Measurements from ENCODE around the gene TRIO. TPM values are rescaled to one million over a fixed set of nuclear protein-coding genes. Genes with fewer than 3 reads are reported as not detected.

Gene TRIO
- total RNA-seq, 1 experiment from 2014 or later, result 68.4 TPM

DNA sequence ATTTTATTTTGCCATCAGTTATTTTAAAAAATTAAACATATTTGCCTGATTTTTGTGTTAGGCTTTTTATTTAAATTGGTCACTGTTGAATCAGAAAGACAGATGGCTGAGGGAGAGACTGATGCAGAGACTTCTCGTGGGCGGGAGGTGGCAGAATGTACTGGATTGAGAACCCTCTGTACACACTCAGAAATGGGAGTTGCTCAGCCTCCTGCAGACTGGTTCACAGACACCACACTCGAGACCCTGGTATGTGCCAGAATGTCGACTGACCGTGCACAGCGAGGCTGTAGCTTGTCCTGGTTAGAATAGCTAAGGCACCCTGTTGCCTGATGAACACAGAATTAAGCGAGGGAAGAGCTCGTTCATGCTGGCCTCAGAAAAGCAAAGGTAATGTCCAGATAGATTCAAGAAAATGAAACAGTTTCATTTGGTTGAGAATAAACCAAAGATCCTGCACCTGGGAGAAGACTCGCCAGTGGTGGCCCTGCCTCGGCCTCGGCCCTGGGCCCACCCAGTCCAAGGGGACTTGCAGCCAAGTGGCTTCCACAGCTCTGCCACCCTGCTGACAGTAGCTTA, 367.1 kb downstream of the TRIO start:
- POLR2A ChIA-PET, result no interaction called here
- ATAC-seq, result no peak
- DNase-seq (ENCODE audit: low read depth, low spot score), result no peak
- intact Hi-C loops (cut with micrococcal nuclease), result no loop called here
- Histone ChIP-seq H3K9me3 (ENCODE audit: control insufficient read depth in 1 of 2, insufficient read depth in 1 of 2, low read depth in 1 of 2, low read length in 2 of 2) (no peaks in the 10 kb centered on the region), H3K27ac (ENCODE audit: low read depth, low read length) (no peak overlapping the region), H2AFZ (ENCODE audit: low read depth, low read length, poor library complexity, severe bottlenecking) (no peak overlapping the region), H3K4me2 (ENCODE audit: low read length) (no peak overlapping the region), H4K20me1 (ENCODE audit: insufficient read depth) (no peaks in the 10 kb centered on the region), H3K9me2 (ENCODE audit: insufficient read depth) (no peaks in the 10 kb centered on the region), H3K4me3 (replicated peaks in 1 of 2; ENCODE audit: low read depth in 1 of 2, low read length in 2 of 2) (no peak overlapping the region), H3K9ac (ENCODE audit: low read length) (no peak overlapping the region), H3K36me3 (ENCODE audit: control insufficient read depth in 1 of 2, insufficient read depth in 2 of 2, low read length in 2 of 2) (peaks cover 0 to 4% of the 10 kb centered on the region in 2 experiments; a peak in 3 of 4 replicates), H3K4me1 (ENCODE audit: control insufficient read depth in 1 of 2, insufficient read depth in 2 of 2, low read length in 2 of 2) (no peaks in the 10 kb centered on the region), H3K27me3 (ENCODE audit: insufficient read depth, low read length) (no peaks in the 10 kb centered on the region), H3K79me2 (ENCODE audit: insufficient read depth, low read length) (no peaks in the 10 kb centered on the region)
- RAD21 ChIA-PET (ENCODE audit: low non-redundant PET in 1 of 2, low total read pairs in 2 of 2, uncharacterized antibody in 2 of 2, unreplicated experiment in 2 of 2), result no interaction called here
- CTCF ChIA-PET, result no interaction called here
- BruUV-seq (replicated peaks), result no TSS peak
- no peak for TF ChIP-seq CBX3 (IDR thresholded peaks at IDR 0.05; ENCODE audit: low read depth)
- no peak for TF ChIP-seq YY1 (IDR thresholded peaks at IDR 0.05; ENCODE audit: extremely low read depth, insufficient replicate concordance, low read depth, low read length)
- TF ChIP-seq POLR2A (IDR thresholded peaks at IDR 0.05; ENCODE audit: borderline replicate concordance, extremely low read depth, insufficient read depth, insufficient read length), result no peak
- TF ChIP-seq EGR1 (IDR thresholded peaks at IDR 0.05; ENCODE audit: low read depth), result no peak
- no peak for TF ChIP-seq ZFX (IDR thresholded peaks at IDR 0.05)
- TF ChIP-seq, protein P1, sequence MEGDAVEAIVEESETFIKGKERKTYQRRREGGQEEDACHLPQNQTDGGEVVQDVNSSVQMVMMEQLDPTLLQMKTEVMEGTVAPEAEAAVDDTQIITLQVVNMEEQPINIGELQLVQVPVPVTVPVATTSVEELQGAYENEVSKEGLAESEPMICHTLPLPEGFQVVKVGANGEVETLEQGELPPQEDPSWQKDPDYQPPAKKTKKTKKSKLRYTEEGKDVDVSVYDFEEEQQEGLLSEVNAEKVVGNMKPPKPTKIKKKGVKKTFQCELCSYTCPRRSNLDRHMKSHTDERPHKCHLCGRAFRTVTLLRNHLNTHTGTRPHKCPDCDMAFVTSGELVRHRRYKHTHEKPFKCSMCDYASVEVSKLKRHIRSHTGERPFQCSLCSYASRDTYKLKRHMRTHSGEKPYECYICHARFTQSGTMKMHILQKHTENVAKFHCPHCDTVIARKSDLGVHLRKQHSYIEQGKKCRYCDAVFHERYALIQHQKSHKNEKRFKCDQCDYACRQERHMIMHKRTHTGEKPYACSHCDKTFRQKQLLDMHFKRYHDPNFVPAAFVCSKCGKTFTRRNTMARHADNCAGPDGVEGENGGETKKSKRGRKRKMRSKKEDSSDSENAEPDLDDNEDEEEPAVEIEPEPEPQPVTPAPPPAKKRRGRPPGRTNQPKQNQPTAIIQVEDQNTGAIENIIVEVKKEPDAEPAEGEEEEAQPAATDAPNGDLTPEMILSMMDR (IDR thresholded peaks at IDR 0.05 in 2 of 3, conservative IDR thresholded peaks at IDR 0.05 in 1 of 3; ENCODE audit: borderline replicate concordance in 1 of 3, insufficient read depth in 1 of 3, low read depth in 2 of 3, low read length in 2 of 3), result no peak
- TF ChIP-seq SP1 (IDR thresholded peaks at IDR 0.05; ENCODE audit: low read depth), result no peak
- TF ChIP-seq, protein P2, sequence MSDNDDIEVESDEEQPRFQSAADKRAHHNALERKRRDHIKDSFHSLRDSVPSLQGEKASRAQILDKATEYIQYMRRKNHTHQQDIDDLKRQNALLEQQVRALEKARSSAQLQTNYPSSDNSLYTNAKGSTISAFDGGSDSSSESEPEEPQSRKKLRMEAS (IDR thresholded peaks at IDR 0.05), result no peak
- no peak for TF ChIP-seq ZNF274 (IDR thresholded peaks at IDR 0.05; ENCODE audit: low read depth, low read length)
- TF ChIP-seq, protein P3, sequence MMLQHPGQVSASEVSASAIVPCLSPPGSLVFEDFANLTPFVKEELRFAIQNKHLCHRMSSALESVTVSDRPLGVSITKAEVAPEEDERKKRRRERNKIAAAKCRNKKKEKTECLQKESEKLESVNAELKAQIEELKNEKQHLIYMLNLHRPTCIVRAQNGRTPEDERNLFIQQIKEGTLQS (IDR thresholded peaks at IDR 0.05), result no peak
- TF ChIP-seq RAD21 (IDR thresholded peaks at IDR 0.05; ENCODE audit: low read depth), result no peak
- no peak for TF ChIP-seq CEBPB (IDR thresholded peaks at IDR 0.05; ENCODE audit: low read depth)
- no peak for TF ChIP-seq JUND (IDR thresholded peaks at IDR 0.05)
- TF ChIP-seq POLR2AphosphoS5 (IDR thresholded peaks at IDR 0.05; ENCODE audit: low read depth, low read length), result no peak

Data from HCT116 (cell line).